HG02870 (cell line): ENCODE results near the gene GJB1.
"Not testable (repeated sequence)": the region's sequence is repeated elsewhere in the genome, so short reads cannot be mapped to it uniquely, and the experiment has no call there.

ENCODE experiments used
- ATAC-seq: cut with Tn5 transposase; IDR thresholded peaks from one replicate; pipeline ENCODE4 v1.9.1; 2021; ENCODE audit warnings: mild to moderate bottlenecking, moderate library complexity; ENCODE audit not compliant: unreplicated experiment

GJB1 gene

GRCh38 chrX:71253253-71254091, 30.4 kb downstream of the GJB1 start:
- no peak for ATAC-seq

DNA sequence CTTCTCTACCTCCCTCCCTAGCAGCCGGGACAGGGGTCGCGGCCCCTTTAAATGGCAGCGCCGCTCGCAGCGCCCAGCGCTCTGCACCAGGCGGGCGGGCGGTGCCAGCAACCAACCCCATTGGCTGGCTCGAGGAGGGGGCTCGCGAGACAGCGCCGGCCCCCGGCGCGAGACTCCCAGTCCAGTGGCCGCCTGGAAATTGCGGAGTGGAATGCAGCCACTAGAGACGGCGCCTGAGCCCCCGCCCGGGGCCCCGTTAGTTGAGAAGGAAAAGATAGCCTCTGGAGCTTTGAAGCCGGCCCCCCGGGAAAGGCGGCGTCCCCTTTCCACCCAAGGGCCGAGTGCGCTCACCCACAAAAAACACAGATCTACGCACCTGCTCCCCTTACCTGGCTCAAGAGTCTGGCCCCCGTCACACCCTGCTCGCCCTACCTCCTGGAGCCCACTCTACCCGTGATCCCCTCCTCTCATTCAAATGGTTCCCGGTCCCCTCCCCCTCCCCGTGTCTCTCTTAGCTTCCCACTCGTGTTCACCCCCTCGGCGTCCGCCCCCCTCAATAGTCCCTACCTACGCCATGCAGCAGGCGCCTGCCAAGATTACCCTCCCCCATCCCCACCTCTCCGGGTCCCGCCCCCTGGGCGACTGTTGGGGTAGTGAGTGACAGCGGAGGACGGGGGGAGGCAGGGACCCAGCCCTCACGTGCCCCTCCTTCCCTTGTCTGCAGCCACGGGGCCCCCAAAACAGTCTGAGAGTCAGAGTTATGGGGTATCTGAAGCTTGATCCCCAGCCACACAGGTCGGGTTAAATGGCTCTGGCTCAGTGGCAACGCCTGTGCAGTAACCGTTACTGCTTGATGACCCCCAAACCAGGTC, 31.3 kb downstream of the GJB1 start, which contains the start of gene ZMYM3:
ZMYM3 (minus strand) TSS at position 49 of the 872 bp plus-strand sequence. CDS start 885 bp downstream, outside the sequence.
- ATAC-seq: peak; percentile 76

GRCh38 chrX:71256051-71256450, 33.0 kb downstream of the GJB1 start:
- ATAC-seq: no peak

GRCh38 chrX:71256856-71257255, 33.8 kb downstream of the GJB1 start:
- no peak for ATAC-seq

DNA sequence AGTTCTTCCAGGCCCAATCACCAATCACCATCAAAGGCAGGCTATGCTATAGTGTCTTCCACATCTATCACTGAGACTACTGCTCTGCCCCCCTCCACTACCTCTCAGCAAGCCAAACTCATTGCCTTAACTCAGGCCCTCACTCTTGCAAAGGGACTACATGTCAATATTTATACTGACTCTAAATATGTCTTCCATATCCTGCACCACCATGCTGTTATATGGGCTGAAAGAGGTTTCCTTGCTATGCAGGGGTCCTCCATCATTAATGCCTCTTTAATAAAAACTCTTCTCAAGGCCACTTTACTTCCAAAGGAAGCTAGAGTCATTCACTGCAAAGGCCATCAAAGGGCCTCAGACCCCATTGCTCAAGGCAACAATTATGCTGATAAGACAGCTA, 45.6 kb downstream of the GJB1 start:
- not testable (repeated sequence) for ATAC-seq

DNA sequence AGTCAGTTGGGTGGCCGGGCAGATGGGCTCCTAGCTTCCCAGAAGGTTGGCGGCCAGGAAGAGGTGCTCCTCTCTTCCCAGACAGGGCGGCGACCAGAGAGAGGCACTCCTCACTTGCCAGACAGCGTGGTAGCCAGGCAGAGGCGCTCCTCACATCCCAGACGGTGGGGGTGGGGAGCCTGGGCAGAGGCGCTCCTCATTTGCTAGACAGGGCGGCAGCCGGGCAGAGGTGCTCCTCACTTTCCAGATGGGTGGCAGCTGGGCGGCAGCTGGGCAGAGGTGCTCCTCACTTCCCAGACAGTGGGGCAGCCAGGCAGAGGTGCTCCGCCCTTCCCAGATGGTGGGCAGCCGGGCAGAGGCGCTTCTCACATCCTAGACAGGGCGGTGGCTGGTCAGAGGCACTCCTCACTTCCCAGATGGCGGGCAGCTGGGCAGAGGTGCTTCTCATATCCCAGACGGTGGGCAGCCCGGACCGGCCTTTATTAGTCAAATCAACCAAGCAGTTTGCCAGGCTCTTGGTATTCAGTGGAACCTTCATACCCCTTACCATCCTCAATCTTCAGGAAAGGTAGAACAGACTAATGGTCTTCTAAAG, 46.9 kb downstream of the GJB1 start:
- no peak for ATAC-seq

DNA sequence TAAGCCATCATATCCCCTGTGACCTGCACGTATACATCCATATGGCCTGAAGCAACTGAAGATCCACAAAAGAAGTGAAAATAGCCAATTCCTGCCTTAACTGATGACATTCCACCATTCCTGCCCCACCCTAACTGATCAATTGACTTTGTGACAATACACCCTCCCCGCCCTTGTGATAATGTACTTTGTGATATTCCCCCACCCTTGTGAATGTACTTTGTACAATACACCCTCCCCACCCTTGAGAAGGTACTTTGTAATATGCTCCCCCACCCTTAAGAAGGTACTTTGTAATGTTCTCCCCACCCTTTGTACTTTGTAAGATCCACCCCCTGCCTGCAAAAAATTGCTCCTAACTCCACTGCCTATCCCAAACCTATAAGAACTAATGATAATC, 49.3 kb downstream of the GJB1 start:
- ATAC-seq: not testable (repeated sequence)
